Coronary artery (tissue), 2 donors: ENCODE results near the gene LRRC72.
"Not testable (repeated sequence)": the region's sequence is repeated elsewhere in the genome, so short reads cannot be mapped to it uniquely, and the experiment has no call there.

ENCODE experiments used
- DNase-seq: peaks from one replicate; pipeline ENCODE4 v3.0.0-alpha.2; 2017; ENCODE audit warnings: low spot score
- H3K27ac ChIP-seq, 2 donors: fragments of 200-600 bp; sonication (generic); one replicate each; pipeline ENCODE4 v1.5.1; 2016 to 2019
- H3K4me3 ChIP-seq: fragments of 200-600 bp; sonication (generic); 2 replicates; pipeline ENCODE4 v1.5.1; 2016; ENCODE audit warnings: mild to moderate bottlenecking, moderate library complexity
- CTCF ChIP-seq: fragments of 200-600 bp; sonication (generic); IDR thresholded peaks from one replicate; pipeline ENCODE4 v1.5.1; 2019; ENCODE audit warnings: antibody characterized with exemption

LRRC72 gene

GRCh38 chr7:16509829-16510228 is 16.8 kb upstream of the LRRC72 start:
- H3K27ac ChIP-seq: no peak overlapping the region
- TF ChIP-seq CTCF: no peak
- no peak for DNase-seq
- no peak overlapping the region for H3K4me3 ChIP-seq

GRCh38 chr7:16511314-16511713 is 15.3 kb upstream of the LRRC72 start:
- Histone ChIP-seq H3K4me3 (no peak overlapping the region), H3K27ac (no peak overlapping the region)
- DNase-seq: no peak
- no peak for TF ChIP-seq CTCF

- no peak for TF ChIP-seq CTCF
- H3K27ac ChIP-seq: no peak overlapping the region
- DNase-seq: no peak
- no peak overlapping the region for H3K4me3 ChIP-seq
Observed at GRCh38 chr7:16512097-16512496, 14.5 kb upstream of the LRRC72 start.

- H3K4me3 ChIP-seq: no peak overlapping the region
- no peak overlapping the region for H3K27ac ChIP-seq
- DNase-seq: no peak
- TF ChIP-seq CTCF: no peak
Observed at GRCh38 chr7:16514271-16514670, 12.4 kb upstream of the LRRC72 start.

GRCh38 chr7:16514729-16515128 is 11.9 kb upstream of the LRRC72 start:
- no peak for DNase-seq
- no peak for TF ChIP-seq CTCF
- Histone ChIP-seq H3K27ac (no peak overlapping the region), H3K4me3 (no peak overlapping the region)

- Histone ChIP-seq H3K27ac (no peak overlapping the region), H3K4me3 (no peak overlapping the region)
- no peak for TF ChIP-seq CTCF
- DNase-seq: no peak
Observed at GRCh38 chr7:16515785-16516685, 10.6 kb upstream of the LRRC72 start.

GRCh38 chr7:16519985-16520384 is 6.6 kb upstream of the LRRC72 start:
- DNase-seq, H3K4me3 ChIP-seq, H3K27ac ChIP-seq: not testable (repeated sequence)
